ENCODE measurements around the gene GABRR3. TPM values are rescaled to one million over a fixed set of nuclear protein-coding genes. Genes with fewer than 3 reads are reported as not detected.

GABRR3 gene
- total RNA-seq: not detected in 2 replicates
- not detected for polyA plus RNA-seq (2012)

DNA sequence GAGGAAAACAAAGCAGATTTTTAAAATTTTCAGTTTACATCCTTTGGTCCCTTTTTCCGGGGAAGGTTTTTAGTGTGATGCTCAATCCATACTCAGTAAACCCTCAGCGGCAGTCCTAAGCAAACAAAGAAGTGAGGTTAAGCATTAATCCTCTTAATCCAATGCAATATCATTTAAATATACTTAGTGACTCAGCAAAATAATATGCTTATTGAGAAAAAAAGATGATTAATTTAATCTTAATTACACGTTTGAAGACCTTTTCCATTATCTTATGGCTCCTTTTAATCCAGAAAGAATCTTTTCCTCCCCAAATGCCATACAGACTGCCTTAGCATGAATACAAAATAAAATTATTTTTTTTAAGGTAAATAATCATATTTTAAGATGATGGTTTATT, at the start of gene GABRR3:
TSS of gene GABRR3 (minus strand) at position 108 of the 400 bp plus-strand sequence. CDS start 328 bp downstream, outside the sequence.
- DNase-seq (ENCODE audit: low read depth): no peak

DNA sequence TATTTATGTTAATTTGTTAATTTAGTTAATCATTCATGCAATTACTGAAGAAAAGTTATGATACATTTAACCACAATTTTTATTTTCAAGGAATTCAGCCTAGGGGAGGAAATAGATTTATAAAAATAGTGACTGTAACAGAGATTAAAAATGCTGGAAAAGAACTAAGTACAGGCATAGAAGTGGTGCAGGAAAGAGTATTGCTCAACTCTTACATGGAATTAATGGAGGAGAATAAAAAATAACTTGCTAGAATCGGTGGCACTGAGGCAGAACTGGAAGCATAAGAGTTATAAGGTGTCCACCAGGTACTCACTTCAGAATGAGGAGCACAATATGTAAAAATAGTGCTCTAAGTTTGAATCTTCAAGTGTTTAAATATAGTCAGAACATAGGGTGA, 38.4 kb upstream of the GABRR3 start:
- no peak for DNase-seq (ENCODE audit: low read depth)

DNA sequence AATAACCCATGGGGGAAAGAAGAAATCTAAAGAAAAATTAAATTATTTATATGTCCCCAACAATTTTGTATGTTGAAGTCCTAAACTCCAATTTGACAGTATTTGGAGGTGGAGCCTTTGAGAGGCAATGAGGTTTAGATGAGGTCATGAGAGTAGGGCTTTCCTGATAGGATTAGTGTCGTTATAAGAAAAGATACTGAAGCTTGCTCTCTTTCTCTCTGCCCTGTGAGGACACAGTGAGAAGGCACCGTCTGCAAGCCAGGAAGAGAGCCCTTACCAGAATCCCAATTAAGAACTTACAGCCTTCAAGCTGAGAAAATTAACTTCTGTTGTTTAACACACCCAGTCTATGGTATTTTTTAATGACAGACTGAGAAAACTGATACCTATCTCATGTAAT, 35.7 kb upstream of the GABRR3 start:
- no peak for DNase-seq (ENCODE audit: low read depth)

DNA sequence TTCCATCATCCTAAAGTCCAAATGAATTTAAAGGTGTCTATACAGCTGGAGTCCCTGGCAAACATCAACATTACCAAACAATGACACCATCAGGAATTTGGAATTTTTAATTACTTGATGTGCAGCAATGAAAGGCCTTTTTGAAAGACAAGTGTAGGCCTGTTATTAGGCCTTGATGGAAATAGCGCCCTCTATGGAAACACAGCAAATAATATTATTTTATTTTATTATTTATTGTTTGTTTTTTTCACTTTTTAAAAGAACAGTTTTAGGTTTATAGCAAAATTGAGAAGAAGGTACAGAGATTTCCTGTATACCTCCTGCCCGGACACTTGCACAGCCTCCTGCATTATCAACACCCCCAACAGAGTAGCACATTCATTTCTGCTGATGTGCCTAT, 33.7 kb upstream of the GABRR3 start:
- DNase-seq (ENCODE audit: low read depth): no peak

DNA sequence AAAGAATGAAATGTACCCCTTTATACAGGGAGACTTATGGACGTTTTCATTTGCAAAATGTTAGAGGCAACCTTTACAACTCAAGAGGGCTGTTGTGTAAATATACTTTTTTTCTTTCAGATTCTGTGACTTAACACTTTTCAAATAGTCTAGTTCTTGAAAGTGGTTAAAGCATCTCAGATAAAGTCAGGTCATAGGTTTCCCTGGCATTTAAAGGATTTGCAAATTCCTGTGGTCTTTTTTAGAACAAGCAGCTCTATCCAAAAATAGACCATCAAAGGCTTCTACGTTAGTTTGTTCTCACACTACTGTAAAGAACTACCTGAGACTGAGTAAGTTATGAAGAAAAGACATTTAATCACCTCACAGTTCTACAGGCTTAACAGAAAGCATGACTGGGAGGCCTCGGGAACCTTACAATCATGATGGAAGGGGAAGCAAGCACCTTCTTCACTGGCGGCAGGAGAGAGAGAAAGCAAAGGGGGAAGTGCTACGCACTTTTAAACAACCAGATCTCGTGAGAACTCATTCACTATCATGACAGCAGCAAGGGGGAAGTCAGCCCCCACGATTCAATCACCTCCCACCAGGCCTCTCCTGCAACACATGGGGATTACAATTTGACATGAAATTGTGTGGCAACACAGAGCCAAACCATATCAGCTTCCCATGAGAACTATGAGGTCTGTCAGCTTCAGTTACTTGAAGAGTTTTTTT, 23.3 kb upstream of the GABRR3 start:
- DNase-seq (ENCODE audit: low read depth): no peak

DNA sequence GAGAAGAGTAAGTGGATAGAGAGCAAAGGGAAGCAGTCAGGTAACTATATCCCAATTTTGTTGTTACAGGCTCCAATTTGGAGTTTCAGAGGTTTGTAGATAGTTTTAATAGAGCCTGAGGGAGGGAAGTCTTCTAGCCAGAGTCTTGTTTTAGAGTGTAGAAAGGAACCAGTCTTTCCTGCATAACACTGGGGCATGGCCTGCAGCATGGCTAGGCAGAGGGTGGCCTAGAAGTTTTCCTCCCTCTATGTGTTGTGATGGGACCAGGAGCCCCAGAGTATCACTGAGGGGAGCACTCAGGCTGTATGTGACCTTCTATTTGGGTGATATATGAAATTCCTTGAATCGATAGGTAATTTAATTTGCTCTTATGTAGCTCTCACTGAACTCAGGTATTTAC, 22.5 kb upstream of the GABRR3 start:
- DNase-seq (ENCODE audit: low read depth): no peak

DNA sequence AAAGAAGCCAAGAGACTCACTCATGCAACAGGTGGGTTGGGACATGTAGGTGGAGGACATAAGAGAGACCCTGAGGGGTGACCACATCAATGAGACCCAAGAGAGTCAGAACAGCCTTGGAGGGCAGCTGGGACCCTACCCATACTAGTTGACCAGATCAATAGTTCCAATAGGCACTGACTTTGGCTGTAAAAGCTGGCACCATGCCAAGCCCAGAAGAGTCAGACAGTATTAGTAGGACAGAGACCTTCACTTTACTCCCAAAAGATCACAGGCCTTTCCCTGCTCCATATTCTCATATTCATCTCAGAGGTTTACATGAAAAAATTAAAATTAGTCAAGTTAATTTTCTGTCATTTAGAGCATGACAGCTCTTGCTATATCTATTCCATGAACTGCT, 20.9 kb upstream of the GABRR3 start:
- no peak for DNase-seq (ENCODE audit: low read depth)

DNA sequence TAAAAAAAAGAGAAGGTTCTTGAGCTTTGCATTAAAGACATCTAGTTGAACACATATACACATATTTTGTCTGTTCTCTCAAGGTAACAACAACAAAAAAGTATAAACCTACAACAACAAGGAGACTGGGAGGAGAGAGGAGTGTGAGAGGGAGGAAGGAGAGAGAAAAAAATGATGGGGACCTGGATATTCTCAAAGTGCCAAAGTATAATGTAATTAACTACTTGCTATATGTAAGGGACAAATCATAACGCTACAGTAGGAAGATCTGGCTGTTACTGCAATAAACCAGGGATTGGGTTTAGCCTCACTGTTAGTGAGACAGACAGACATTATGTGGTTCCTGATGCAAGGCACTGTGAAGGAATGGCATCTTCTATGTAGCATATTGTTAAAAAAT, 14.2 kb upstream of the GABRR3 start:
- DNase-seq (ENCODE audit: low read depth): no peak

DNA sequence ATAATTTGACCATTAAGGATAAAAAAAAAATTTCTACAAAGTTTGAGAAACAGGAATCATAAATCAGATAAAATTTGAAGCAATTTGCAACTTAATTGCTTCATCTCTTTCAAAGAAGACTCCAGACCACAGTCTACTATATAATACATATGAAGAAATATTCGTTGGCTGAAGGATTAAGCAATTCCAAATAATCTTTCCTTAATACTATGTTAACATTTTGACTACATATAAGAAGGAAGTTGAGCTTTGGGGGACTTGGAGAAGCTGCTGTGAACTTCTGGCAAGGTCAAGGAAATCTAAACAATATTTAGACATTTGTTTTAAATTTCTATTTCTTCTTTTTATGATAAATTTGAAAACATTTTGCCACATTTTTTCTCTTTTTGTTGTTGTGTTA, 13.5 kb upstream of the GABRR3 start:
- DNase-seq (ENCODE audit: low read depth): no peak

DNA sequence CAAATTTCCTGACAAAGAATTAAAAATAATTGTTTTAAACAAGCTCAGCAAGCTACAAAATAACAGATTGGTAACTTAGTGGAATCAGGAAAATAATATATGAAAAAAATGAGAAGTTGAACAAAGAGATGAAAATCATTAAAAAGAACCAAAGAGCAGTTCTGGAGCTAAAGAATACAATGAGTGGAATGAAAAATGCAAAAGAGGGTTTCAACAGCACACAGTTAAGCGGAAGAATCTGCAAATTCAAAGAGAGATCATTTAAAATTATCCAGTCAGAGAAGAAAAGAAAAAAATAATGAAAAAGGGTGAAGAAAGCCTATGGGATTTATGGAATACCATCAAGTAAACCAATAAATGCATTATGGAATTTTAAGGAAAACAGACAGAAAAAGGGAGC, 6.2 kb upstream of the GABRR3 start:
- DNase-seq (ENCODE audit: low read depth): no peak

DNA sequence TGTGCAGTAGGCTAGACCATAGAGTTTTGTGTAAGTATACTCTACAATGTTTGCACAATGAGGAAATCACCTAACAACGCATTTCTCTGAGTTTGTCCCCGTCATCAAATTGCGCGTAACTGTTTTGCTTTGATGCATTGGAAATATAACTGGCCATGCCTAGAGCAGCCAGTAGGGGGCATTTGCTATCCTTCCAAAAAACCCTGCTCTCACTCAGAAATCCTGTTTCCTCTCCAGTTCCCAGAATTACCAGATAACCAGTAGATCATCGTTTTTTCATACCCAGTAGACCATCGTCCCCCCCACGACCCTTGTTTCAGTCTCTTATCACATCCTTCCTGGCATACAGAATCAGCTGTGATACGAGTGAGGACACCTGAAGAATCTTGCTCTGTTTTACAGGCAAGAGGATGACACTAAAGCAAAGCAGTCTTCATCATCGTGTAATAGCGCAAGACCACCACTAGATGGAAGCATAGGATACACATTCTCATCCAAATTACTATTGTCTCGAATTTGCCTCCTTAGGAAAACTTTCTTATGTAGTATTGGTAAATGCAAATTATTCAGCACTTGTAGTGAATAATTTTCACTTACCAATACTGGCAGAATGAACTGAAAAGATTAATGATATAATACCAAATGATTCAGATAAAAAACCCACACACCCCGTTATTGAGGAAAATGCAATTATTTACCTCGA, 4.4 kb upstream of the GABRR3 start:
- DNase-seq (ENCODE audit: low read depth): peak; percentile 85

DNA sequence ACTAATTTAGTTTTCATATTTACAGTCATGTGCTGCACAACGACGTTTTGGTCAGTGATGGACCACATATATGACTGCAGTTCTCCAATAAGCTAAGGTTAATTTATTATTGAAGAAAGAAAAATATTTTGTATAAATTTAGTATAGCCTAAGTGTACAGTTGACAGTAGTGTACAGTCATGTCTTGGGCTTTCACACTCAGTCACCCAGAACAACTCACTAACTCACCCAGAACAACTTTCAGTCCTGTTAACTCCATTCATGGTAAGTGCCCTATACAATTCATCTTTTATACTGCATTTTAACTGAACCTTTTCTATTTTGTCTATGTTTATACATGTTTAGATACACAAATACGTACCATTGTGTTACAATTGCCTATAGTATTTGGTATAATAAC, 3.8 kb upstream of the GABRR3 start:
- no peak for DNase-seq (ENCODE audit: low read depth)

DNA sequence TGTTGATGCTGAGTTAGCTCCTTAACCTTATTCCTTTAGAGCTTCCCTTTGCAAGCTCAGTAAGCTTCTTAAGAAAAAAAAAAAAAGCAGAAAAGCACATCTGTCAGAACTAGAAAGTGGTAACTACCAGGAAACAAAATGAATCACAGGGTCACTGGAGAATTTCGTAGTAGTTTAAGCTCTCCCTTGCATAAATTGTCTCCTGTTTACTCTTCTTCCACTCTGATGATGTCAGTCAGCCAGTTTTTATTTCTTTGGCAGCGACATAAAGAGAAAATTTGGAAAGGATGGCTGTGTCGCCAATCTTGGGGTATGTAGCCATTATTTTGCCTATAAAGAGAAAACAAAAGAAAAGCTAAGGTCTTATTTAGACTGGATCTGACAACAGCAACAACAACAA, 3.2 kb upstream of the GABRR3 start:
- DNase-seq (ENCODE audit: low read depth): no peak

DNA sequence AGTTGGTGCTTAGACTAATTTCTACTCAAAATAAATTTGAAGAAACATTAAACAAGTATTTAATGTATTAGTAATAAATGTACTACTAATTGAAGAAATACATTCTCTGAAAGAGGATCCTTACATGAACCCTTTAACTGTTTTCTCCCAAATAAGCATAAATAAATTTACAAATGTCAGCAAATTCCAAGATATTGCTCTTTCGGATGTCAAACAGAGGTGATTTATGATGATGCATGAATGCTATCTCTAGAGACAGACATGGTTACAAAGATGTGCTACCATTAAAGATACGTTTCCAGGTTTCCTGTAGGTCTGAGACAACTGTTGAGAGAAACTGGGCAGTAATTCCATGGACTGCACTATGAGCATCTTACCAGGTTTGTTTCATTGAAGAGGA, 629 bp downstream of the GABRR3 start:
- no peak for DNase-seq (ENCODE audit: low read depth)

DNA sequence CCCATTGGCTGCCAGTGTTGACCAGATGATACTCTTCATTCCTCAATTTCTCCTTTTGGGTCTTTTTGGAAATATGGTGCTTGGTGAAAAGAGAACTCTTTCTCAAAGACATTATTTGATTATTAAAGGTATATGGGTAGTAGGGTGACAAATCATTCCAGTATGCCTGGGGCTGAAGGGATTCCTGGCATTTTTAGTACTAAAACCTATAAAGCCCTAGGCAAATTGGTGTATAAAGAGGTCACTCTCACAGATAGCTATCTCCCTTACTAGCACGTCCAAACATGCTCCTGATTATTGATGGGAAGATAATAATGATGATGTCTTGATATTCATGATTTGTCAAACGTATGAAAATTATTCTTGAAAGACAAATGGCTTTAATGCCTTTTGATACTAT, 1.1 kb downstream of the GABRR3 start:
- no peak for DNase-seq (ENCODE audit: low read depth)

DNA sequence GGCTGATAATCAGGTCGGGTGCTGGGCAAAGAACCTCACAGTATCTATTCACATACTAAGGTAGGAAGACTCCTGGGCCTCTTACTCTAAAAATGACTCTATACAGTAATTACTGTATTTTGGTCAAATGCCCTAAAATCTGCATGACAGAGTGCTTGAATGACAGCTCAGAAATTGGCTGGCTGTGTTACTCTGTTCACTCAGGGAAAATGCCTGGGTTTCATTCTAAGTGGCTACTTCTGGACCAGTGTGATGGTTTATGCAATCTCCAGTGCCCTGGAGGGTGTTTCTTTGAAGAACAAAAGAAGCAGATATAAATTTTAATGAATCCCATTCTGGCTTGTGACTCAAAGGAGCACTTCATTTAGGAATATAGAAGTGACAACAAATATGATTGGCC, 2.2 kb downstream of the GABRR3 start:
- DNase-seq (ENCODE audit: low read depth): no peak

DNA sequence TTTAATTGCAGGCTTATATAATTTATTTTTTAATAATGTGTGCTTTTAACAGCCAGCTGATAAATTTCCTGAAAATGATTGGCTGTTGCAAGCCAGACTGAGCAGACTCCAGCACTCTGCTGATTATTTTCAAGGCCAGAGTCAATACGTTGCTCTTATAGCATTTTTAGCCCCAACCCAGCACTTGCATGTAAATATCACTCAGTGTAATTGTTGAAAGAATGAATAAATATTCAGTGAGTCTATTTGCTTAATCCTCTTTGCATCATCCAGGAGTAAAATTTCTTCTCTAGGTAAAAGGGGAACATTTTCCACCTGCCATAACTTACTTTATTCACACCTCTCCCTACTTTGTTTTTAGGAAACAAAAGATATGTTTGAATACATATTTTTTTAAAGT, 2.9 kb downstream of the GABRR3 start:
- DNase-seq (ENCODE audit: low read depth): no peak

DNA sequence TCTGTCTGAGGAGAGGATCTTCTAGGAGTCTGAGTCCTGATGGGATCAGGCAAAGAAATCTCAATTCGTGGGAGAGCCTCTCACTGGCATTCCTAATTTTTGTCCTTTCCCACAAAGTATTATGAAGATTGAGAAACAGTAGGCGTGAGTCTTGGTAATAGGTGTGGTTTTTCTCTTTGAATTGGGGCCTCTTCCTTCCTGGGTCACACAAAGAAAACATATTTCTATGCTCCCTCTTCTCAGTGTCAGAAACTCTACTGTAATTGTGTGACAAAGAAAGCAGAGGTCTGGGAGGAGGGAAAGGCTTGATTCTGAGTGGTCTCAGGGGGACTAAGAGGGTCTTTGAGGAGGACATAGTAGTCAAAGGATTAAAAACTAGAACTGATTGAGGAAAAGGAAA, 6.0 kb downstream of the GABRR3 start:
- DNase-seq (ENCODE audit: low read depth): no peak

DNA sequence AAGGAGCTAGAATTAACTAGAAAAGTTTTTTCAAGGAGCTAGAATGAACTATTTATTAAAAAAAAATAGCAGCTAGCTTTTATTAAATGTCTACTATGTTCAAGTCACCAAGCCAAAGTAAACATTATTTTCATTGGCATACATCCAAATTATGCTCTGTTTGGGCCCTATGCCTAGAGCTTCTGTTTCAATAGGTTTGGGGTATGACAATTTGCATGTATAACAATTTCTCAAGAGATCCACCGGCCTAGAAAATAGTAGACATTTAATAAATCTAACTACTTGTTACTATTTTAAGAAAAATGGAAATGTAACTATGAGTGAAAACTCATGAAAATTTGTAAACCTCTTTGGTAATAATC, 8.0 kb downstream of the GABRR3 start:
- no peak for DNase-seq (ENCODE audit: low read depth)

DNA sequence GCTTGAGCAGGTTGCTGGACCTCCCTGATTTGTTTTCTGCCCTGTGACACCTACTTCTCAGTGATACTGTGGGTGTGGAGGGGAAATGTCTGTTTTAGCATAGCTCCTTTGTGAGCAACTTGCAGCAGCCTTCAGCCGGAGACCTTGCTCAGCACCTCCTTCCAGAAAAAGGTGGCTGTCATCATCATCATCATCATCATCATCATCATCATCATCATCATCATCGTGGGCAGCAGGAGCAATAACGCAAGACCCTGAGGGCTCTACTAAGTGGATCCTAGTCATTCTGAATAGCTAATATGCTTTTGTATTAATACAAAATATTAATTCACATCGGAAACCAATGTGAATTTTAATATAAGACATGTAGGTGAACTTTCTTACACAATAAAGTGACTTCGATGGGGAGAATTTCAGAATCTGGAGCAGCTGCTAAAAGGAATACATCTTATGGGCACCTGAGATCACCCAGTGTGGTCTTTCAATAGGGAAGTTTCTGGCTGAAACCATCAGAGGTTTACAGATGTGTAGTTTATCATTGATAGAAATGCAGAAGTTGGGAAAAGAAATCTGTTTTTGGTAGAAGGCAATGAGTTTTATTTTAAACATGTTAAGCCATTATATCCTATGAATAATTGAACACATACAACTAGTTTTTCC, 8.6 kb downstream of the GABRR3 start:
- DNase-seq (ENCODE audit: low read depth): no peak

DNA sequence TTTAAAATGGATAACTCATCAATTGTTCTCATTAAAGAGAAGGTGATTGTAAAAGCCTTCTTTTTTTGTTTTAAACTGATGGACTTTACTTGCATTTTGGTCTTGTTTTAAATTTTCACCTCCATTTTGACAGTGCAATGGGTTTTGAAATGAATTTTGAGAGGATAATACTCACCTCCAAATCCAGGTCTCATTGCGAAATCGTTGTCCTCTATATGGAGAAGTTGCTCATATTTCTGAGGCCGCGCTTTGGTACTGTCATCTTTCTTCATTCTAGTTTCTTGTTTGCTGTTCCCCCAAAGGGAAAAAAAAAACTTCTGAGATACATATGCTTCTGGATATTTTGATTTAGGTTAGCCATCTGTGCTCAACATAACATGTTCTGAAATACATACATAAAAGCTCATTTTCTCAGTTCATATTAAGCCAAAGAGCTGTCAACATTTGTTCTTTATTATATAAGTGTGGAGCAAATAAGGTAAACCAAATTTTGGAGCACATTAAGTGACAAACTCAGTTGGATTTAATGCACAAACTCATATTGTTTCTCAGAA, 9.6 kb downstream of the GABRR3 start:
- no peak for DNase-seq (ENCODE audit: low read depth)

Data from myocyte (in vitro differentiated cells).